Uterus (tissue), 2 donors: ENCODE results near the gene SLC25A38.

Source experiments
- POLR2A ChIP-seq, 2 donors: fragments of 450-650 bp; IDR thresholded peaks; one replicate each; pipeline ENCODE4 v1.6.1; 2016; ENCODE audit warnings: antibody characterized with exemption in 2 of 2, mild to moderate bottlenecking in 1 of 2, moderate library complexity in 1 of 2
- TF ChIP-seq, protein P1 (sequence below), 4 experiments: fragments of 200-600 bp in 2 of 4; fragments of 450-650 bp in 2 of 4; sonication (generic) in 2 of 4; IDR thresholded peaks; one replicate each; pipeline ENCODE4 v1.5.1; 2016 to 2019; ENCODE audit warnings: antibody characterized with exemption in 4 of 4, mild to moderate bottlenecking in 2 of 4, moderate library complexity in 1 of 4

DNA sequence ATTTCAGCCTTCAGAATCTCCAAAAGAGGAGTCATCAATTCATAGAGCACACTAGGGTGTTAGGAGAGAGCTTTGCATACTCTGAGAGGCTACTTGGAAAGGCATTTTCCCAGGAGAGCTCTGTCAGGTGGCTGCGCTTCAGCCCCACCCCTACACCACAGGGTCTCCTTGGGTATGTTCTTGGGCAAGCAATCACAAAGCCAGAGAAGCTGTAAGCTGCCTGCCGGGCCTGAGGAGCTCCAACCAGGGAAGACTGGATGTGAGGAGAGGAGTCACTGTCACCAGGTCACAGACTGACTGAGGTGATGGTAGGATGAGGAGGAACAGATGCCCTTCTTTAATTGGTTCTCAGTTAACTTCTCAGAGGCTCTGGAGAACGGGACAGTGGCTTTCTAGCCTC, 13.5 kb downstream of the SLC25A38 start:
- TF ChIP-seq, protein P1, sequence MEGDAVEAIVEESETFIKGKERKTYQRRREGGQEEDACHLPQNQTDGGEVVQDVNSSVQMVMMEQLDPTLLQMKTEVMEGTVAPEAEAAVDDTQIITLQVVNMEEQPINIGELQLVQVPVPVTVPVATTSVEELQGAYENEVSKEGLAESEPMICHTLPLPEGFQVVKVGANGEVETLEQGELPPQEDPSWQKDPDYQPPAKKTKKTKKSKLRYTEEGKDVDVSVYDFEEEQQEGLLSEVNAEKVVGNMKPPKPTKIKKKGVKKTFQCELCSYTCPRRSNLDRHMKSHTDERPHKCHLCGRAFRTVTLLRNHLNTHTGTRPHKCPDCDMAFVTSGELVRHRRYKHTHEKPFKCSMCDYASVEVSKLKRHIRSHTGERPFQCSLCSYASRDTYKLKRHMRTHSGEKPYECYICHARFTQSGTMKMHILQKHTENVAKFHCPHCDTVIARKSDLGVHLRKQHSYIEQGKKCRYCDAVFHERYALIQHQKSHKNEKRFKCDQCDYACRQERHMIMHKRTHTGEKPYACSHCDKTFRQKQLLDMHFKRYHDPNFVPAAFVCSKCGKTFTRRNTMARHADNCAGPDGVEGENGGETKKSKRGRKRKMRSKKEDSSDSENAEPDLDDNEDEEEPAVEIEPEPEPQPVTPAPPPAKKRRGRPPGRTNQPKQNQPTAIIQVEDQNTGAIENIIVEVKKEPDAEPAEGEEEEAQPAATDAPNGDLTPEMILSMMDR (IDR thresholded peaks at IDR 0.05), result no peak
- TF ChIP-seq POLR2A (IDR thresholded peaks at IDR 0.05), result no peak
